Right renal cortex interstitium (tissue), 3 donors: ENCODE results near the gene METTL17. TPM values are rescaled to one million over a fixed set of nuclear protein-coding genes. Genes with fewer than 3 reads are reported as not detected.
"Not testable (repeated sequence)": the region's sequence is repeated elsewhere in the genome, so short reads cannot be mapped to it uniquely, and the experiment has no call there.

Experiments
- DNase-seq, 3 donors: peaks; one replicate each; pipeline ENCODE4 v3.0.0-alpha.2; 2013; ENCODE audit warnings: low read depth in 3 of 3, low spot score in 2 of 3
- polyA plus RNA-seq, 3 donors: library from polyadenylated mRNA; unstranded; fragments of 120-200 nt; gene quantifications; one replicate each; pipeline ENCODE4 v1.2.1, GENCODE V29; 2013; ENCODE audit not compliant: insufficient read length in 3 of 3

Gene METTL17
- polyA plus RNA-seq, 3 donors, result 79.7 to 89.7 (median 89.3) TPM

- no peak for DNase-seq
Measured at GRCh38 chr14:21023817-21024584, 34.2 kb downstream of the METTL17 start.

- DNase-seq, result no peak
Measured at GRCh38 chr14:21024585-21025370, 35.0 kb downstream of the METTL17 start, which contains the start of gene NDRG2. TSS of gene NDRG2 (minus strand) at chr14:21025061. CDS start at chr14:21023315, 1,746 bp downstream.

GRCh38 chr14:21025371-21026273 is 35.8 kb downstream of the METTL17 start:
- no peak for DNase-seq

DNA sequence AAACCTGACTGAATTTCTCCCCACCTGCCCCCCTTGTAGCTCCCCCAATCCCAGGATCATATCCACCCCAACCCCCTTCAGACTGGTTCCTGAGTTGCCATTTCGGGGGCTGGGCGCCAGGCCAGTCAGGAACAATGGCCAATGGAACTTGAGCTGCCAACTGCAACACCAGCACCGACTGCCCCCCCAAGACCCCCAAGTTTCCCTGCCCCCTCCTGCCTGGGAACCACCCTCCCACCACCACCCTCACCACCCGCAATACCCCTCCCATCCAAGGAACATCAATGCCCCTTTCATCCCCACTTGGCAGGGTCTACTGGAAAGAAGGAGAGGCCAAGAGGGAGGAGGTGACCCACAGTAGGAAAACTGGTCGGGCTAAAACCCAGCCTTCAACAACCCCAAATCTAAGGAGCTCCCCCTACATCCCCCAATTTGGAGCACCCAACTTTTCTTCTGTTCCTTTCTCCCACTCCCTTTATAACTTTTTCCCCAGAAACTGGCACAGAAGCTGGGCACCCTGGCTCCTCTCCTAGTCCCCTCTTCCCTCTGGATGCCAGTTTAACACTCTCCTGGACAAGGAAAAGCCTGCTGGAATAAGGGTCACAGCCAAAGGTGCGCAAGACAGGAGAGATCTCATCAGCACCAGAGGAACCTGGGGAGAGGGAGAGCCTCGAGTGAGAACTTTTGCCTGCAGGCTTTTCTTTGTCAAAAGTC is 36.7 kb downstream of the METTL17 start:
- DNase-seq, result no peak

- no peak for DNase-seq
Measured at GRCh38 chr14:21026988-21027315, 37.2 kb downstream of the METTL17 start.

GRCh38 chr14:21029917-21030316 is 40.1 kb downstream of the METTL17 start, which contains the start of gene TPPP2:
TSS of gene TPPP2 (plus strand) at chr14:21030217. CDS start at chr14:21030582, 365 bp downstream.
- DNase-seq, result no peak

- DNase-seq, result no peak
Measured at GRCh38 chr14:21030531-21030930, 40.8 kb downstream of the METTL17 start.

- DNase-seq, result no peak
Measured at GRCh38 chr14:21032326-21033132, 42.7 kb downstream of the METTL17 start.

DNA sequence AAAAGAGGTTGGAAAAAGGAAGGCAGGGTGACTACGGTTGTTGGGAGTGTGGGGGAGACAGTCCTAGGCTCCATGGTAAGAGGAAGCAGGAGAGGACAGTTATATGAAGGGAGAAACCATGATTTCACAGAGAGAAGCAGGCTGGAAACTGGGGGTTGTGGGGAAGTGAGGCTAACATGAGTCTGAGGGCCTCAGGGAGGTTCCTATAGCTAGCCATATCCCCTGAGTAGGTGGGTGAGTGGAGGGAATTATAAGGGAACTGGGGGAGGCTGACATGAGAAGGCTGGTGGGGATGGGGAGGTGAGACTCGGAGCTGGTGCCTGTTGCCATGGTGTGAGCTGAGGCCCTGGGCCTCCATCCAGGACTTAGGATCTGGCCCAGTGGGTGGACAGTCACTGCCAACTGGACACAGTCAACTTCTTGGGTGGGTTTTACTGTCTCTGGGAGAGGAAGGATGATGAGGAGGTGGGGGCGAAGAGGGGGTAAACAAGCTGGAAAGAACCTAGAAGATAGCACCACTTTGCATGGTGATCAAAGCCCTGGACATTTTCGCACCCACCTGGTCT is 43.4 kb downstream of the METTL17 start:
- no peak for DNase-seq

GRCh38 chr14:21034707-21035106 is 44.9 kb downstream of the METTL17 start, which contains the start of gene RNASE13:
TSS of gene RNASE13 (minus strand) at chr14:21034807. CDS start at chr14:21034288, 519 bp downstream.
- no peak for DNase-seq

GRCh38 chr14:21036751-21037150 is 47.0 kb downstream of the METTL17 start:
- DNase-seq, result no peak

GRCh38 chr14:21037156-21037555 is 47.4 kb downstream of the METTL17 start:
- DNase-seq, result no peak

DNA sequence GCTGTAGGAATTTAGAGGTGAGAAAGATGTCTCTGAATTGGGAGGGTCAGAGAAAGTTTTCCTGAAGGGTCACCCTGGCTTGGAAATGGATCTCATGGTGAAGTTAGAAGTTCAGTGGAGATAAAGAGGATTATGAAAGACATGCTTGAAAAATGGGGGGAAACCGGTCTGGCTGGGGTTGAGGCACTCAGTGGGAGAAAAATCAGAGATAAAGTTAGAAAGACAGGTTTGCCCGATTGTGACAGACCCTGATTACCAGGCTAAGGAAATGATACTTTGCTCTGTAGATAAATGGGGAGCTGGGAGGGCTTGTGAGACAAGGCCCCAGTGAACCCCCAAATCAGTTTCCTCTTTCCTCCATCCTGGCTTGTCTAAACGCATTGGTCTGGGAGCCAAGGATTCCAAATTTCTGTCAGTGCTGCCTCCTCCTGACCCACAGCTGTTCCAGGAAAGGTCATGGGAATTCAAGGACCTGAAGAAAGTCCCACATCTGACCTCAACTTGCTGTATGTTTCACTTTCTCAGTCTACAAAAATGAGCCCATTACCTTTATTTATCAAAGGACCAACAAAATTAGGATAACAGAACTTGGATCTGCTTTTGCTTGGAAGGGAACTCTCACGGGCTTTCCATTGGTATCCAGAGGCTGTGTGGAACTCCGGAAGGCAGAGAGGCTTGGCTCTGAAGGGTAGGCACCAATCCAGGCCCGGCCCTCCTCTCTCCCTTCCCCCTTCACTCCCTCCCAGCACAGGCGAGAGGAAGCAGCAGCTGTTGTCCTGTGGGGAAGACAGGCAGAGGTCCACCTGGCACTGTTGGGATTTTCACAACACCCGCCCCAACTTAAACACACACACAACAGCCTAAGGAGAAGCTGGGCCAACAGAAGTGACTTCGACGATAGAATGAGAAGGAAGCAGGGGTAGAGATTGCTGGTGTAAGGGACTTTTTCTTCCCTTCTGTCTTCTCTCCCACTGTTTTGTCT is 49.0 kb downstream of the METTL17 start:
- DNase-seq, result no peak

- no peak for DNase-seq
Measured at GRCh38 chr14:21039585-21040369, 50.0 kb downstream of the METTL17 start.

GRCh38 chr14:21040370-21040925 is 50.7 kb downstream of the METTL17 start:
- no peak for DNase-seq

DNA sequence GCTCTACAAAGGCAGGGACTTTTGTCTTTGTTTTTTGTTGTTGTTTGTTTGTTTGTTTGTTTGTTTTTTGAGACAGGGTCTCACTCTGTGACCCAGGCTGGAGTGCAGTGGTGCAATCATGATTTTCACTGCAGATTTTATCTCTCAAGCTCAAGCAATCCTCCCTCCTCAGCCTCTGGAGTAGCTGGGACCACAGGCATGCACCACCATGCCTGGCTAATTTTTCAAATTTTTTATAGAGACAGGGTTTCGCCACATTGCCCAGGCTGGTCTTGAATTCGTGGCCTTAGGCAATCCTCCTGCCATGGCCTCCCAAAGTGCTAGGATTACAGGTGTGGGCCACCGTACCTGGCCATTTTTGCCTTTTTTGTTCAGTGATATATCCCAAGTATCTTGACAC is 51.2 kb downstream of the METTL17 start:
- not testable (repeated sequence) for DNase-seq
